ENCODE results near the gene LIPG. TPM values are rescaled to one million over a fixed set of nuclear protein-coding genes. Genes with fewer than 3 reads are reported as not detected.
A peak's percentile ranks its signal among the peaks of the same experiment; 100 is the strongest.
"Not testable (repeated sequence)": the region's sequence is repeated elsewhere in the genome, so short reads cannot be mapped to it uniquely, and the experiment has no call there.

LIPG gene
- polyA plus RNA-seq, 4 donors: 1.9 to 33.0 (median 17.8) TPM

- FAIRE-seq (no peak), DNase-seq (no peak)
- Histone ChIP-seq H3K36me3 (ENCODE audit: control insufficient read depth in 3 of 3, insufficient read depth in 2 of 3, low read depth in 1 of 3, low read length in 3 of 3) (peaks cover 0 to 81% (median 3%) of the 10 kb centered on the region in 3 donors), H3K4me3 (ENCODE audit: low read depth in 1 of 3, low read length in 3 of 3) (no peak overlapping the region), H3K4me1 (ENCODE audit: control insufficient read depth in 3 of 3, insufficient read depth in 2 of 3, low read depth in 1 of 3, low read length in 2 of 3) (peaks cover 0 to 18% (median 0%) of the 10 kb centered on the region in 3 donors), H3K27me3 (ENCODE audit: control insufficient read depth in 3 of 3, insufficient read depth in 3 of 3, low read length in 3 of 3) (no peaks in the 10 kb centered on the region), H3K9me3 (ENCODE audit: control insufficient read depth in 2 of 2, insufficient read depth in 1 of 2, low read depth in 1 of 2, low read length in 1 of 2) (no peaks in the 10 kb centered on the region), H3K27ac (ENCODE audit: low read depth in 1 of 3, low read length in 2 of 3) (no peak overlapping the region)
- WGBS, 3 donors: 73 to 84% (median 76%) methylated on average over 5 of the region's 5 CpGs
These were observed 9.0 kb downstream of the LIPG start for GRCh38 chr18:49570836-49571235.

GRCh38 chr18:49572611-49573345 is 10.9 kb downstream of the LIPG start:
- Histone ChIP-seq H3K9me3 (ENCODE audit: control insufficient read depth in 2 of 2, insufficient read depth in 1 of 2, low read depth in 1 of 2, low read length in 1 of 2) (no peaks in the 10 kb centered on the region), H3K4me1 (ENCODE audit: control insufficient read depth in 3 of 3, insufficient read depth in 2 of 3, low read depth in 1 of 3, low read length in 2 of 3) (peaks cover 0 to 15% (median 0%) of the 10 kb centered on the region in 3 donors), H3K27ac (ENCODE audit: low read depth in 1 of 3, low read length in 2 of 3) (peak overlapping the region in 1 of 3 donors; percentile 57), H3K27me3 (ENCODE audit: control insufficient read depth in 3 of 3, insufficient read depth in 3 of 3, low read length in 3 of 3) (no peaks in the 10 kb centered on the region), H3K4me3 (ENCODE audit: low read depth in 1 of 3, low read length in 3 of 3) (no peak overlapping the region), H3K36me3 (ENCODE audit: control insufficient read depth in 3 of 3, insufficient read depth in 2 of 3, low read depth in 1 of 3, low read length in 3 of 3) (peaks cover 0 to 72% (median 3%) of the 10 kb centered on the region in 3 donors)
- WGBS, 3 donors: 76 to 83% (median 82%) methylated on average over 11 of the region's 11 CpGs
- FAIRE-seq (no peak), DNase-seq (peak in 1 of 2 donors; percentile 74)

- Histone ChIP-seq H3K4me1 (ENCODE audit: control insufficient read depth in 3 of 3, insufficient read depth in 2 of 3, low read depth in 1 of 3, low read length in 2 of 3) (peaks cover 0 to 15% (median 0%) of the 10 kb centered on the region in 3 donors), H3K36me3 (ENCODE audit: control insufficient read depth in 3 of 3, insufficient read depth in 2 of 3, low read depth in 1 of 3, low read length in 3 of 3) (peaks cover 0 to 62% (median 3%) of the 10 kb centered on the region in 3 donors), H3K27ac (ENCODE audit: low read depth in 1 of 3, low read length in 2 of 3) (peak overlapping the region in 1 of 3 donors; percentile 57), H3K27me3 (ENCODE audit: control insufficient read depth in 3 of 3, insufficient read depth in 3 of 3, low read length in 3 of 3) (no peaks in the 10 kb centered on the region), H3K4me3 (ENCODE audit: low read depth in 1 of 3, low read length in 3 of 3) (no peak overlapping the region), H3K9me3 (ENCODE audit: control insufficient read depth in 2 of 2, insufficient read depth in 1 of 2, low read depth in 1 of 2, low read length in 1 of 2) (no peaks in the 10 kb centered on the region)
- WGBS, 3 donors: 90 to 93% (median 92%) methylated on average over 2 of the region's 2 CpGs
- no peak for FAIRE-seq
- DNase-seq: no peak
These were observed 12.0 kb downstream of the LIPG start for GRCh38 chr18:49573835-49574234.

- not testable (repeated sequence) for H3K4me3 ChIP-seq (ENCODE audit: low read depth in 1 of 3, low read length in 3 of 3); FAIRE-seq; DNase-seq; H3K9me3 ChIP-seq (ENCODE audit: control insufficient read depth in 2 of 2, insufficient read depth in 1 of 2, low read depth in 1 of 2, low read length in 1 of 2); H3K27ac ChIP-seq (ENCODE audit: low read depth in 1 of 3, low read length in 2 of 3); H3K4me1 ChIP-seq (ENCODE audit: control insufficient read depth in 3 of 3, insufficient read depth in 2 of 3, low read depth in 1 of 3, low read length in 2 of 3); H3K27me3 ChIP-seq (ENCODE audit: control insufficient read depth in 3 of 3, insufficient read depth in 3 of 3, low read length in 3 of 3)
- 79 to 93% (median 91%) methylated on average over 2 of the region's 2 CpGs for WGBS, 3 donors
- peaks cover 3 to 61% (median 4%) of the 10 kb centered on the region in 3 donors for H3K36me3 ChIP-seq (ENCODE audit: control insufficient read depth in 3 of 3, insufficient read depth in 2 of 3, low read depth in 1 of 3, low read length in 3 of 3)
These were observed 17.2 kb downstream of the LIPG start for GRCh38 chr18:49579041-49579440.

- H3K4me3 ChIP-seq (ENCODE audit: low read depth in 1 of 3, low read length in 3 of 3); DNase-seq; H3K9me3 ChIP-seq (ENCODE audit: control insufficient read depth in 2 of 2, insufficient read depth in 1 of 2, low read depth in 1 of 2, low read length in 1 of 2); H3K27me3 ChIP-seq (ENCODE audit: control insufficient read depth in 3 of 3, insufficient read depth in 3 of 3, low read length in 3 of 3); FAIRE-seq; H3K4me1 ChIP-seq (ENCODE audit: control insufficient read depth in 3 of 3, insufficient read depth in 2 of 3, low read depth in 1 of 3, low read length in 2 of 3); H3K27ac ChIP-seq (ENCODE audit: low read depth in 1 of 3, low read length in 2 of 3): not testable (repeated sequence)
- peaks cover 3 to 67% (median 4%) of the 10 kb centered on the region in 3 donors for H3K36me3 ChIP-seq (ENCODE audit: control insufficient read depth in 3 of 3, insufficient read depth in 2 of 3, low read depth in 1 of 3, low read length in 3 of 3)
- 91 to 98% (median 92%) methylated on average over 2 of the region's 2 CpGs for WGBS, 3 donors
These were observed 17.7 kb downstream of the LIPG start for GRCh38 chr18:49579583-49579982.

- FAIRE-seq (no peak), DNase-seq (no peak)
- Histone ChIP-seq H3K4me1 (ENCODE audit: control insufficient read depth in 3 of 3, insufficient read depth in 2 of 3, low read depth in 1 of 3, low read length in 2 of 3) (no peaks in the 10 kb centered on the region), H3K27ac (ENCODE audit: low read depth in 1 of 3, low read length in 2 of 3) (no peak overlapping the region), H3K36me3 (ENCODE audit: control insufficient read depth in 3 of 3, insufficient read depth in 2 of 3, low read depth in 1 of 3, low read length in 3 of 3) (peaks cover 3 to 65% (median 4%) of the 10 kb centered on the region in 3 donors), H3K9me3 (ENCODE audit: control insufficient read depth in 2 of 2, insufficient read depth in 1 of 2, low read depth in 1 of 2, low read length in 1 of 2) (no peaks in the 10 kb centered on the region), H3K4me3 (ENCODE audit: low read depth in 1 of 3, low read length in 3 of 3) (no peak overlapping the region), H3K27me3 (ENCODE audit: control insufficient read depth in 3 of 3, insufficient read depth in 3 of 3, low read length in 3 of 3) (no peaks in the 10 kb centered on the region)
- WGBS, 3 donors: 69 to 76% (median 70%) methylated on average over 1 of the region's 1 CpG
These were observed 18.4 kb downstream of the LIPG start for GRCh38 chr18:49580279-49580678.

- Histone ChIP-seq H3K9me3 (ENCODE audit: control insufficient read depth in 2 of 2, insufficient read depth in 1 of 2, low read depth in 1 of 2, low read length in 1 of 2) (no peaks in the 10 kb centered on the region), H3K4me3 (ENCODE audit: low read depth in 1 of 3, low read length in 3 of 3) (no peak overlapping the region), H3K4me1 (ENCODE audit: control insufficient read depth in 3 of 3, insufficient read depth in 2 of 3, low read depth in 1 of 3, low read length in 2 of 3) (peaks cover 0 to 10% (median 0%) of the 10 kb centered on the region in 3 donors), H3K36me3 (ENCODE audit: control insufficient read depth in 3 of 3, insufficient read depth in 2 of 3, low read depth in 1 of 3, low read length in 3 of 3) (peaks cover 3 to 62% (median 4%) of the 10 kb centered on the region in 3 donors), H3K27me3 (ENCODE audit: control insufficient read depth in 3 of 3, insufficient read depth in 3 of 3, low read length in 3 of 3) (no peaks in the 10 kb centered on the region), H3K27ac (ENCODE audit: low read depth in 1 of 3, low read length in 2 of 3) (no peak overlapping the region)
- no peak for DNase-seq
- 69 to 75% (median 71%) methylated on average over 7 of the region's 7 CpGs for WGBS, 3 donors
- FAIRE-seq: no peak
These were observed 19.5 kb downstream of the LIPG start for GRCh38 chr18:49581371-49581770.

GRCh38 chr18:49582579-49582978 is 20.7 kb downstream of the LIPG start:
- peaks cover 0 to 15% (median 0%) of the 10 kb centered on the region in 3 donors for H3K4me1 ChIP-seq (ENCODE audit: control insufficient read depth in 3 of 3, insufficient read depth in 2 of 3, low read depth in 1 of 3, low read length in 2 of 3)
- H3K27me3 ChIP-seq (ENCODE audit: control insufficient read depth in 3 of 3, insufficient read depth in 3 of 3, low read length in 3 of 3): no peaks in the 10 kb centered on the region
- FAIRE-seq: no peak
- H3K27ac ChIP-seq (ENCODE audit: low read depth in 1 of 3, low read length in 2 of 3): no peak overlapping the region
- H3K36me3 ChIP-seq (ENCODE audit: control insufficient read depth in 3 of 3, insufficient read depth in 2 of 3, low read depth in 1 of 3, low read length in 3 of 3): peaks cover 3 to 69% (median 4%) of the 10 kb centered on the region in 3 donors
- no peak overlapping the region for H3K4me3 ChIP-seq (ENCODE audit: low read depth in 1 of 3, low read length in 3 of 3)
- H3K9me3 ChIP-seq (ENCODE audit: control insufficient read depth in 2 of 2, insufficient read depth in 1 of 2, low read depth in 1 of 2, low read length in 1 of 2): no peaks in the 10 kb centered on the region
- 72 to 85% (median 80%) methylated on average over 8 of the region's 8 CpGs for WGBS, 3 donors
- no peak for DNase-seq

All from small intestine (tissue), 7 donors.